Testis (tissue), 3 donors: ENCODE results near the gene CDH20. TPM values are rescaled to one million over a fixed set of nuclear protein-coding genes. Genes with fewer than 3 reads are reported as not detected.

ENCODE experiments used
- DNase-seq: peaks from one replicate; pipeline ENCODE4 v3.0.0-alpha.2; 2019
- H3K27ac ChIP-seq, 2 donors: fragments of 200-600 bp; sonication (generic); one replicate each; pipeline ENCODE4 v1.5.1; 2019
- H3K27me3 ChIP-seq: fragments of 200-600 bp; sonication (generic); one replicate; pipeline ENCODE4 v1.5.1; 2019
- H3K36me3 ChIP-seq: fragments of 200-600 bp; sonication (generic); one replicate; pipeline ENCODE4 v1.5.1; 2017; ENCODE audit warnings: low read depth; ENCODE audit errors: missing control alignments
- H3K4me1 ChIP-seq: fragments of 200-600 bp; sonication (generic); one replicate; pipeline ENCODE4 v1.5.1; 2019
- H3K4me3 ChIP-seq, 2 donors: fragments of 200-600 bp; sonication (generic); one replicate each; pipeline ENCODE4 v1.5.1; 2017 to 2019
- H3K9me3 ChIP-seq: fragments of 200-600 bp; sonication (generic); one replicate; pipeline ENCODE4 v1.5.1; 2017
- POLR2A ChIP-seq: fragments of 450-650 bp; IDR thresholded peaks from one replicate; pipeline ENCODE4 v1.6.1; 2017; ENCODE audit warnings: antibody characterized with exemption, mild to moderate bottlenecking, moderate library complexity
- WGBS, 2 donors: methylation state at CpG; one replicate each; pipeline ENCODE4 v1.1.5; 2018; 5-methylcytosine and 5-hydroxymethylcytosine counted together
- intact Hi-C: fragments of 100-400 bp; cut with DNase I; formaldehyde crosslinking; loops from one replicate; pipeline ENCODE4 v1.15.1; 2023; ENCODE audit warnings: low total_unique reads
- polyA plus RNA-seq: library from polyadenylated mRNA; stranded (reverse); fragments of 350-450 nt; fragmentation: Illumina TruSeq; extraction: RNeasy Lipid Tissue Mini Kit (QIAGEN cat#74804); gene quantifications from one replicate; pipeline ENCODE4 v1.2.3, GENCODE V29; 2014; ENCODE audit warnings: low read depth, low replicate concordance; ENCODE audit not compliant: insufficient read depth
- total RNA-seq, 2 donors: library from RNA; depleted of rRNA; stranded (reverse); fragments of >200 nt; gene quantifications; one replicate each; pipeline ENCODE4 v1.2.3, GENCODE V29; 2016
- TF ChIP-seq, protein P1 (sequence below), 3 experiments: fragments of 450-650 bp in 2 of 3; fragments of 200-600 bp in 1 of 3; sonication (generic) in 1 of 3; IDR thresholded peaks; one replicate each; pipeline ENCODE4 v1.5.1; 2016 to 2019; ENCODE audit warnings: antibody characterized with exemption in 3 of 3, mild to moderate bottlenecking in 2 of 3, moderate library complexity in 1 of 3

Gene CDH20
- total and polyA plus RNA-seq, 3 donors from 2014 or later = 0.16 to 0.88 (median 0.37) TPM

DNA sequence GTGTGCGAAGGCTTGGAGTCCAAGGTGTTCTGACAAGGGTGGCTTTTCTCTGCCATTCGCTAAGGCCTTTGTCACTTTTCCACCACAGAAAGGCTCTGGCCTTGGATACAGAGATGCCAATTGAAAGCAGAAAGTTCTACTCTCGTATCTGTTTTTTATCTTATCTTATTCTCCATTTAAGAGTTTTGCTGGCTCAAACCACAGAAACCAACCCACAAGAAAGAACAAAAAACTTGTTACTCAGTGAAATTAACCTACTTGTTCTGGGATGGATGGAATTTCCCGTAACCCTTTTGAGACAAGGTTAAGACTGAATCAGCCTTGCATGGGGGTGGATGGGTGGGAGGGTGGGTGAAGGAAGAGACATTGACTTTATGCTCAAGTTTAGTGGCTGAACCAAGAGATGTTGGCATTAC lies 221.7 kb downstream of the CDH20 start:
- H3K27me3 ChIP-seq = no peaks in the 10 kb centered on the region
- DNase-seq = no peak
- 38 to 46% methylated on average over 4 of the region's 4 CpGs for WGBS, 2 donors
- TF ChIP-seq, protein P1, sequence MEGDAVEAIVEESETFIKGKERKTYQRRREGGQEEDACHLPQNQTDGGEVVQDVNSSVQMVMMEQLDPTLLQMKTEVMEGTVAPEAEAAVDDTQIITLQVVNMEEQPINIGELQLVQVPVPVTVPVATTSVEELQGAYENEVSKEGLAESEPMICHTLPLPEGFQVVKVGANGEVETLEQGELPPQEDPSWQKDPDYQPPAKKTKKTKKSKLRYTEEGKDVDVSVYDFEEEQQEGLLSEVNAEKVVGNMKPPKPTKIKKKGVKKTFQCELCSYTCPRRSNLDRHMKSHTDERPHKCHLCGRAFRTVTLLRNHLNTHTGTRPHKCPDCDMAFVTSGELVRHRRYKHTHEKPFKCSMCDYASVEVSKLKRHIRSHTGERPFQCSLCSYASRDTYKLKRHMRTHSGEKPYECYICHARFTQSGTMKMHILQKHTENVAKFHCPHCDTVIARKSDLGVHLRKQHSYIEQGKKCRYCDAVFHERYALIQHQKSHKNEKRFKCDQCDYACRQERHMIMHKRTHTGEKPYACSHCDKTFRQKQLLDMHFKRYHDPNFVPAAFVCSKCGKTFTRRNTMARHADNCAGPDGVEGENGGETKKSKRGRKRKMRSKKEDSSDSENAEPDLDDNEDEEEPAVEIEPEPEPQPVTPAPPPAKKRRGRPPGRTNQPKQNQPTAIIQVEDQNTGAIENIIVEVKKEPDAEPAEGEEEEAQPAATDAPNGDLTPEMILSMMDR (IDR thresholded peaks at IDR 0.05) = no peak
- no peak for TF ChIP-seq POLR2A
- no peaks in the 10 kb centered on the region for H3K4me1 ChIP-seq
- no peaks in the 10 kb centered on the region for H3K36me3 ChIP-seq
- intact Hi-C loops = no loop called here
- H3K4me3 ChIP-seq = peak overlapping the region; percentile 56 to 61
- no peaks in the 10 kb centered on the region for H3K9me3 ChIP-seq
- no peak overlapping the region for H3K27ac ChIP-seq

DNA sequence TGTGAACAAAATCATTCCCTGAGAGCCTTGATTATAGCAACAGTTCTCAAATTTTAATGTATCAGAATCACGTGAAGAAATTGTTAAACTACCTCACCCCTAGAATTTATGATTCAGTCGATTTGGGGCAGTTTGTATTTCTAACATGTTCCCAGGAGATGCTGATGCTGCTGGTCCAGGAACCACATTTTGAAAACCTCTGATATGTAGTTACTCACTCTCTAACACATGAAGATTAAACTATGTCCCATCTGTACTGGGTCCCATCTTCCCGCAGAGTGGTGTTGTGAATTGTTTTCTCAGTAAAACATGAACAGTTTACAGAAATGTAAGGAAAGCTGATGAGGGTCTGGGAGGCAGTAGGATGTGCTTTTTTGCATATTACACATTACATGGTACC lies 223.1 kb downstream of the CDH20 start:
- DNase-seq = no peak
- intact Hi-C loops = no loop called here

DNA sequence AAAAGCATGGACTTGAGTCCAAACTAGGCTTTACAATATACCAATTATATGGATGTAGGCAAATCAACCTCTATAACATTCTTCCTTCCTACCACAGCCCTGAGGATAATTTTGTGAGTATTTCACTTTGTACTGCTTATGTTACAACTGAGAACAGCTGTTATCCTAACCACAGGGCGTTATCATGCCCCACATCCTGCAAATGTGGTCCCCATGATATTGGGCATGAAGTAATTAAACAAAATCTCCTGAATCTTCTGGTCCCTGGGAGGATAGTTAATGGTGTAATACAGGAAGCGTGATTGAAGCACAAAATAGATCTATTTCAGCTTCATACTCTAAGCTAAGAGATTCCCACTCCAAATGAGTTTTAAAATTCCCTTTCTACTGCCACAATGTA lies 223.6 kb downstream of the CDH20 start:
- H3K27ac ChIP-seq = no peak overlapping the region
- TF ChIP-seq, protein P1 (IDR thresholded peaks at IDR 0.05) = no peak
- TF ChIP-seq POLR2A = no peak
- H3K36me3 ChIP-seq = no peaks in the 10 kb centered on the region
- no peaks in the 10 kb centered on the region for H3K27me3 ChIP-seq
- H3K4me1 ChIP-seq = no peaks in the 10 kb centered on the region
- H3K4me3 ChIP-seq = no peak overlapping the region
- intact Hi-C loops = no loop called here
- DNase-seq = no peak
- no peaks in the 10 kb centered on the region for H3K9me3 ChIP-seq
- 50 to 58% methylated on average over 2 of the region's 2 CpGs for WGBS, 2 donors

More for the DNA sequence above, 223.1 kb downstream of the CDH20 start:
- Histone ChIP-seq H3K9me3 (no peaks in the 10 kb centered on the region), H3K4me3 (no peak overlapping the region), H3K27ac (no peak overlapping the region), H3K27me3 (no peaks in the 10 kb centered on the region), H3K4me1 (no peaks in the 10 kb centered on the region), H3K36me3 (no peaks in the 10 kb centered on the region)
- no peak for TF ChIP-seq POLR2A
- TF ChIP-seq, protein P1 (IDR thresholded peaks at IDR 0.05) = no peak
- WGBS, 2 donors = 84 to 85% methylated on average over 3 of the region's 3 CpGs

DNA sequence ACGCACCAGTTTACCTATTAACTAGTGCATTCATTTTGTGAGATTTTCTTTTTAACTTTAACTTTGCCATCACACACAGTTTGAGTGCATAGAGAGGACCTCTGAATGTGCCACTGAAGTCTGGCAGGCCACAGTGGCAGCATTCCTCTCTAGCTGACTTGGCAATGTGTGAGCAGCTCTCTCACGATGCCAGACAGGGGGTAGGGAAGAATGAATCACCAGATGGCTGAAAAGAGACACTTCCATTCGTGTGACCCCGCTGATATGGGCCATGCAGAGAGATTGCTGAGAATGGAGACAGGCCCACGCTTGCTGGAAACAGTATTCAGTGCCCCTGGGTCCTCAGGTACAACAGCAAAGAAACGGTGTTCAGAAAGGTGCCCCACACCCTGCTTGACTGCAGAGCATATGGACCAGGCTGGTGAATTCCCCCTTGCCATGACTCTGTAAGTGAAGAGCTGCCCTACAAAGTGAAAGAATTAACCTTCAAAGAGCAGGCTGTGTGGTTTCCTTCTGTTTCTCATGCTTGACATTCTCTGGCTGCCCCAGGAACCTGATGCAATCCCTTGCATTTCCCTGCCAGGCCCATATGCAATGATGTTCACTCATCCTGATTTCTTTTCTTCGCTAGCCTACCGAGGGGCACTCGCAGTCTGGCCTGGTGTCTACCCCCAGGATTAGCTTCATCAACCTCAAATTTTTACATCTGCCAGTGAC lies 236.1 kb downstream of the CDH20 start:
- Histone ChIP-seq H3K27me3 (no peaks in the 10 kb centered on the region), H3K36me3 (no peaks in the 10 kb centered on the region), H3K9me3 (no peaks in the 10 kb centered on the region), H3K4me1 (no peaks in the 10 kb centered on the region), H3K4me3 (no peak overlapping the region), H3K27ac (no peak overlapping the region)
- intact Hi-C loops = no loop called here
- TF ChIP-seq POLR2A = no peak
- TF ChIP-seq, protein P1 (IDR thresholded peaks at IDR 0.05) = no peak
- WGBS, 2 donors = 90 to 92% methylated on average over 9 of the region's 9 CpGs
- DNase-seq = no peak

DNA sequence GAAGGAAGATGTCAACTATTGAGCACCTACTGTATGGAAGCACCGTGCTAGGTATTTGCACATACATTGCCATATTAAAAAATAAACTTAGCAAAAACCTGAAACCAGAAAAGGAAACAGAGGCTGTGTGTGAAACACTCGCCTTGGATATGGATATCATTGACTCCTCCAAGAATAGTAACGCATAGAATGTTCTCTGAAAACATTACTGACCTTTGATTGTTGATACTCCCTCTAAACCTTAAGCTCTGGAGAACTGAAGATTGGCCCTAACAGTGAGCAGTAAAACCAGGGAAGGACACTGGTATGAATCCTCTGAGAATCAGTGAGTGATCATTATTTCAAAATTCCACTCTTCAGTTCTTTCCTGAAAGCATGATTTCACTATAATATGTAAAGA lies 236.8 kb downstream of the CDH20 start:
- DNase-seq = no peak
- Histone ChIP-seq H3K27me3 (no peaks in the 10 kb centered on the region), H3K4me1 (no peaks in the 10 kb centered on the region), H3K9me3 (no peaks in the 10 kb centered on the region), H3K36me3 (no peaks in the 10 kb centered on the region), H3K4me3 (no peak overlapping the region), H3K27ac (no peak overlapping the region)
- TF ChIP-seq, protein P1 (IDR thresholded peaks at IDR 0.05) = no peak
- no peak for TF ChIP-seq POLR2A
- 72 to 78% methylated on average over 3 of the region's 3 CpGs for WGBS, 2 donors
- intact Hi-C loops = no loop called here
